Loucy (cell line): ENCODE results near the gene ABCA3.

ENCODE experiments used
- H2AFZ ChIP-seq: fragments of 200-600 bp; sonication (generic); 2 replicates; pipeline ENCODE4 v1.6.0; 2016; ENCODE audit warnings: antibody characterized with exemption, mild to moderate bottlenecking, low read length, moderate library complexity
- H3F3A ChIP-seq: fragments of 200-600 bp; 2 replicates; pipeline ENCODE4 v1.6.0; 2016; ENCODE audit warnings: antibody characterized with exemption, low read depth, mild to moderate bottlenecking
- H3K27me3 ChIP-seq: fragments of 200-600 bp; sonication (generic); 2 replicates; pipeline ENCODE4 v1.6.1; 2014; ENCODE audit warnings: low read length, mild to moderate bottlenecking; ENCODE audit not compliant: insufficient read depth, poor library complexity, severe bottlenecking
- H3K36me3 ChIP-seq: fragments of 200-600 bp; sonication (generic); 2 replicates; pipeline ENCODE4 v1.6.1; 2016; ENCODE audit warnings: low read length; ENCODE audit not compliant: insufficient read depth
- H3K4me1 ChIP-seq: fragments of 200-600 bp; sonication (generic); 2 replicates; pipeline ENCODE4 v1.5.1; 2014; ENCODE audit warnings: low read length, mild to moderate bottlenecking; ENCODE audit not compliant: insufficient read depth, poor library complexity, severe bottlenecking
- H3K4me2 ChIP-seq: fragments of 200-600 bp; sonication (generic); 2 replicates; pipeline ENCODE4 v1.6.0; 2014; ENCODE audit warnings: antibody characterized with exemption, low read length, low read depth, mild to moderate bottlenecking; ENCODE audit not compliant: poor library complexity, severe bottlenecking
- H3K4me3 ChIP-seq: fragments of 200-600 bp; sonication (generic); 2 replicates; pipeline ENCODE4 v1.5.1; 2014; ENCODE audit warnings: low read length, mild to moderate bottlenecking, mixed read lengths; ENCODE audit not compliant: poor library complexity, severe bottlenecking
- H3K79me2 ChIP-seq: fragments of 200-600 bp; sonication (generic); 2 replicates; pipeline ENCODE4 v1.6.1; 2014; ENCODE audit warnings: low read length; ENCODE audit not compliant: insufficient read depth
- H3K9ac ChIP-seq: fragments of 200-600 bp; sonication (generic); 2 replicates; pipeline ENCODE4 v1.6.0; 2014; ENCODE audit warnings: mild to moderate bottlenecking, low read depth, low read length, moderate library complexity; ENCODE audit not compliant: poor library complexity, severe bottlenecking
- H3K9me2 ChIP-seq: fragments of 200-600 bp; sonication (generic); replicated peaks from 2 replicates; pipeline ENCODE4 v1.6.1; 2016; ENCODE audit warnings: low read depth, low read length, mixed read lengths
- H3K9me3 ChIP-seq: fragments of 200-600 bp; sonication (generic); 2 replicates; pipeline ENCODE4 v1.6.1; 2014; ENCODE audit warnings: mild to moderate bottlenecking, antibody characterized with exemption, low read length, low read depth; ENCODE audit not compliant: insufficient read depth
- H4K20me1 ChIP-seq: fragments of 200-600 bp; sonication (generic); 2 replicates; pipeline ENCODE4 v1.6.0; 2014; ENCODE audit warnings: antibody characterized with exemption, low read length, mild to moderate bottlenecking; ENCODE audit not compliant: insufficient read depth, poor library complexity, severe bottlenecking
- CTCF ChIP-seq: fragments of 200-600 bp; sonication (generic); conservative IDR thresholded peaks from 2 replicates; pipeline ENCODE4 v1.5.1; 2014; ENCODE audit warnings: mild to moderate bottlenecking, antibody characterized with exemption, low read length
- EZH2phosphoT487 ChIP-seq: fragments of 200-600 bp; IDR thresholded peaks from 2 replicates; pipeline ENCODE4 v1.6.1; 2018; ENCODE audit warnings: antibody characterized with exemption, mild to moderate bottlenecking, moderate library complexity, borderline replicate concordance

Gene ABCA3

DNA sequence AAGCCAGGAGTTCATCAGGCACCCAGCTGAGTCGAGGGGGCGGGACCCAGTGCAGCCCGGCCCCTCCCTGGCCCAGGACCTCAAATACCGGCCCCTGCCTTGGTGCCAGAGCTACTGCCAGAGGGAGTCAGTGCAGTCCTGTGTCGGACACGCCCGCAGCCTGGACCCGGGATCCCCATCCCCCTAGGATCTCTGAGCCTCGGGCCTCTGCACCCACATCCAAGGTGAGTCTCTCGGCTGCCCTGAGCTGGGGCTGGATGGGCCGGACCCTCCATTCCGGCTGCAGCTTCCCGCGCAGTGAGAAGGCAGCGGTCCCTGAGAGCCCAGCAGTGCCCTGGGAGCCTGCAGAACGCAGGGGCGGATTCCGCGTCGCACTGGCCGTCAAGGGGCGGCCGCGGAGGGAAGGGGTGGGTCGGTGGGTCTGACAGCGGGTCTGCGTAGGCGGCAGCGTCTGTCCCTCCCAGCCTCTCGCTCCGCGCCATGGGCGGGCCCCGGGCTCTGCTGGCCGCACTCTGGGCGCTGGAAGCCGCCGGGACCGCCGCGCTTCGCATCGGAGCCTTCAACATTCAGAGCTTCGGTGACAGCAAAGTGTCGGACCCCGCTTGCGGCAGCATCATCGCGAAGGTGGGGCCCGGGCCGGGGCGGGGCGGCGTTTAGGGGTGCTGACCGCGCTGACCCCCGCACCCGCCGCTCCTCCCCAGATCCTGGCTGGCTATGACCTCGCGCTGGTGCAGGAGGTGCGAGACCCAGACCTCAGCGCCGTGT lies 104.0 kb downstream of the ABCA3 start, which contains the start of gene DNASE1L2:
TSS of gene DNASE1L2 (plus strand) at position 108 of the 765 bp plus-strand sequence. CDS start at position 481, 373 bp downstream.
- Histone ChIP-seq H3K4me2 (no peak within 1 kb of the TSS), H3K4me1 (no peaks in the 10 kb centered on the region), H3K9ac (no peak within 1 kb of the TSS), H3K27me3 (no peaks in the 10 kb centered on the region), H3K9me2 (no peaks in the 10 kb centered on the region), H4K20me1 (no peaks in the 10 kb centered on the region), H3K9me3 (no peaks in the 10 kb centered on the region), H2AFZ (no peak within 1 kb of the TSS), H3K36me3 (no peaks in the 10 kb centered on the region; the same call in 1 of the 2 replicates), H3F3A (no peaks in the 10 kb centered on the region), H3K79me2 (no peaks in the 10 kb centered on the region), H3K4me3 (no peak within 1 kb of the TSS)
- no peak for TF ChIP-seq EZH2phosphoT487
- no peak for TF ChIP-seq CTCF

- no peak overlapping the region for H3K4me3 ChIP-seq
- no peak overlapping the region for H3K4me2 ChIP-seq
- no peaks in the 10 kb centered on the region for H3K79me2 ChIP-seq
- no peak overlapping the region for H3K9ac ChIP-seq
- no peaks in the 10 kb centered on the region for H3K9me3 ChIP-seq
- no peaks in the 10 kb centered on the region for H3K4me1 ChIP-seq
- H3K9me2 ChIP-seq, result no peaks in the 10 kb centered on the region
- no peaks in the 10 kb centered on the region for H3F3A ChIP-seq
- no peak for TF ChIP-seq EZH2phosphoT487
- no peak for TF ChIP-seq CTCF
- H2AFZ ChIP-seq, result no peak overlapping the region
- H3K36me3 ChIP-seq, result no peaks in the 10 kb centered on the region; the same call in 1 of the 2 replicates
- no peaks in the 10 kb centered on the region for H3K27me3 ChIP-seq
- H4K20me1 ChIP-seq, result no peaks in the 10 kb centered on the region
Measured at GRCh38 chr16:2235695-2236336, 104.7 kb downstream of the ABCA3 start.

- H3K79me2 ChIP-seq, result no peaks in the 10 kb centered on the region
- H3K9ac ChIP-seq, result no peak overlapping the region
- no peak for TF ChIP-seq CTCF
- H3K27me3 ChIP-seq, result no peaks in the 10 kb centered on the region
- H3K36me3 ChIP-seq, result no peaks in the 10 kb centered on the region; the same call in 1 of the 2 replicates
- H3K9me3 ChIP-seq, result no peaks in the 10 kb centered on the region
- H3K4me2 ChIP-seq, result no peak overlapping the region
- no peaks in the 10 kb centered on the region for H3F3A ChIP-seq
- no peaks in the 10 kb centered on the region for H4K20me1 ChIP-seq
- no peak overlapping the region for H2AFZ ChIP-seq
- H3K4me3 ChIP-seq, result no peak overlapping the region
- no peaks in the 10 kb centered on the region for H3K4me1 ChIP-seq
- H3K9me2 ChIP-seq, result no peaks in the 10 kb centered on the region
Measured at GRCh38 chr16:2235234-2235651, 105.3 kb downstream of the ABCA3 start.
